Liver (tissue), 9 donors: ENCODE results near the gene TFAP2A. TPM values are rescaled to one million over a fixed set of nuclear protein-coding genes. Genes with fewer than 3 reads are reported as not detected.

Source experiments
- DNase-seq: peaks from one replicate; pipeline ENCODE4 v3.0.0-alpha.2; 2017; ENCODE audit warnings: low spot score
- H3K27ac ChIP-seq, 2 donors: one replicate each; pipeline ENCODE4 v1.7.0; 2013; ENCODE audit warnings: inconsistent platforms in 2 of 2, low read length in 2 of 2, control low read depth in 1 of 2, low read depth in 1 of 2, mild to moderate bottlenecking in 1 of 2
- H3K27me3 ChIP-seq, 4 donors: one replicate each; pipeline versions ENCODE4 v1.6.1 to v1.7.0; 2013; ENCODE audit warnings: low read length in 3 of 4, inconsistent platforms in 1 of 4, mild to moderate bottlenecking in 1 of 4, moderate library complexity in 1 of 4; ENCODE audit not compliant: control insufficient read depth in 4 of 4, insufficient read depth in 4 of 4
- H3K36me3 ChIP-seq, 4 donors: one replicate each; pipeline versions ENCODE4 v1.6.1 to v1.7.0; 2013; ENCODE audit warnings: low read length in 3 of 4, mild to moderate bottlenecking in 3 of 4, low read depth in 1 of 4, moderate library complexity in 1 of 4; ENCODE audit not compliant: control insufficient read depth in 4 of 4, insufficient read depth in 3 of 4
- H3K4me1 ChIP-seq, 4 donors: one replicate each; pipeline versions ENCODE4 v1.6.1 to v1.7.0; 2013; ENCODE audit warnings: low read length in 3 of 4, mild to moderate bottlenecking in 3 of 4, moderate library complexity in 1 of 4; ENCODE audit not compliant: control insufficient read depth in 4 of 4, insufficient read depth in 4 of 4
- H3K4me3 ChIP-seq, 3 donors: one replicate each; pipeline versions ENCODE4 v1.6.1 to v1.7.0; 2013; ENCODE audit warnings: low read length in 3 of 3, control low read depth in 1 of 3, low read depth in 1 of 3, mild to moderate bottlenecking in 1 of 3
- H3K9ac ChIP-seq, 2 donors: one replicate each; pipeline ENCODE4 v1.7.0; 2013; ENCODE audit warnings: low read length in 2 of 2, mild to moderate bottlenecking in 2 of 2, moderate library complexity in 2 of 2, control low read depth in 1 of 2, low read depth in 1 of 2
- H3K9me3 ChIP-seq, 4 donors: one replicate each; pipeline versions ENCODE4 v1.6.1 to v1.7.0; 2013; ENCODE audit warnings: low read length in 3 of 4; ENCODE audit not compliant: control insufficient read depth in 4 of 4
- FOXA1 ChIP-seq: IDR thresholded peaks from 2 replicates; pipeline ENCODE4 v1.6.1; 2016; ENCODE audit warnings: antibody characterized with exemption
- GABPA ChIP-seq, 2 donors: IDR thresholded peaks in 1 of 2; conservative IDR thresholded peaks in 1 of 2; 2 replicates each; pipeline ENCODE4 v1.6.1; 2016; ENCODE audit warnings: antibody characterized with exemption in 2 of 2, mild to moderate bottlenecking in 1 of 2, moderate library complexity in 1 of 2
- JUND ChIP-seq, 2 donors: IDR thresholded peaks; 2 replicates each; pipeline ENCODE4 v1.6.1; 2016; ENCODE audit warnings: antibody characterized with exemption in 2 of 2
- NR2F2 ChIP-seq: IDR thresholded peaks from 2 replicates; pipeline ENCODE4 v1.6.1; 2016; ENCODE audit warnings: antibody characterized with exemption
- RXRA ChIP-seq, 2 donors: IDR thresholded peaks; 2 replicates each; pipeline ENCODE4 v1.6.1; 2017 to 2018; ENCODE audit warnings: antibody characterized with exemption in 2 of 2, mild to moderate bottlenecking in 1 of 2
- SP1 ChIP-seq: IDR thresholded peaks from 2 replicates; pipeline ENCODE4 v1.6.1; 2018; ENCODE audit warnings: antibody characterized with exemption, mild to moderate bottlenecking
- TAF1 ChIP-seq: conservative IDR thresholded peaks from 2 replicates; pipeline ENCODE4 v1.6.1; 2016; ENCODE audit warnings: antibody characterized with exemption, mild to moderate bottlenecking
- YY1 ChIP-seq: IDR thresholded peaks from 2 replicates; pipeline ENCODE4 v1.6.1; 2016; ENCODE audit warnings: antibody characterized with exemption, mild to moderate bottlenecking
- WGBS: extraction: QIAGEN DNeasy Blood & Tissue Kit; methylation state at CpG from one replicate; pipeline ENCODE4 v1.1.7; 2013; 5-methylcytosine and 5-hydroxymethylcytosine counted together
- polyA plus RNA-seq, 2 donors: library from polyadenylated mRNA; stranded (reverse) in 1 of 2; unstranded in 1 of 2; fragments of 200-250 nt in 1 of 2; fragments of >200 nt in 1 of 2; fragmentation: Nextera tagmentation in 1 of 2; extraction: Ambion mirVana in 1 of 2; gene quantifications; one replicate each; pipeline versions ENCODE4 v1.2.1 to v1.2.3, GENCODE V29; 2013 to 2015
- total RNA-seq, 2 donors: library from RNA; depleted of rRNA; stranded (reverse); fragments of >200 nt; gene quantifications; one replicate each; pipeline ENCODE4 v1.2.3, GENCODE V29; 2014
- TF ChIP-seq, protein P1 (sequence below): fragments of 150-350 bp; IDR thresholded peaks from 2 replicates; pipeline ENCODE4 v1.5.1; 2017; ENCODE audit warnings: improper control_type of control experiment, low read depth, low read length; ENCODE audit not compliant: missing input control
- TF ChIP-seq, protein P2 (sequence below): IDR thresholded peaks from 2 replicates; pipeline ENCODE4 v1.6.1; 2016; ENCODE audit warnings: antibody characterized with exemption
- TF ChIP-seq, protein P3 (sequence below): IDR thresholded peaks from 2 replicates; pipeline ENCODE4 v1.6.1; 2016; ENCODE audit warnings: antibody characterized with exemption, mild to moderate bottlenecking
- donor health status: healthy.
- donor health status: healthy.
- donor health status: healthy.
- donor health status: healthy.
- donor health status: healthy.

Gene TFAP2A
- total and polyA plus RNA-seq, 4 donors = 0.03 to 0.08 TPM; not detected in 2

- no peaks in the 10 kb centered on the region for H3K36me3 ChIP-seq
- TF ChIP-seq YY1 (no peak), SP1 (no peak), NR2F2 (no peak), RXRA (IDR thresholded peaks at IDR 0.05) (no peak), FOXA1 (no peak), GABPA (IDR thresholded peaks at IDR 0.05 in 1 of 2, conservative IDR thresholded peaks at IDR 0.05 in 1 of 2) (no peak), JUND (IDR thresholded peaks at IDR 0.05) (no peak)
- TF ChIP-seq, protein P1, sequence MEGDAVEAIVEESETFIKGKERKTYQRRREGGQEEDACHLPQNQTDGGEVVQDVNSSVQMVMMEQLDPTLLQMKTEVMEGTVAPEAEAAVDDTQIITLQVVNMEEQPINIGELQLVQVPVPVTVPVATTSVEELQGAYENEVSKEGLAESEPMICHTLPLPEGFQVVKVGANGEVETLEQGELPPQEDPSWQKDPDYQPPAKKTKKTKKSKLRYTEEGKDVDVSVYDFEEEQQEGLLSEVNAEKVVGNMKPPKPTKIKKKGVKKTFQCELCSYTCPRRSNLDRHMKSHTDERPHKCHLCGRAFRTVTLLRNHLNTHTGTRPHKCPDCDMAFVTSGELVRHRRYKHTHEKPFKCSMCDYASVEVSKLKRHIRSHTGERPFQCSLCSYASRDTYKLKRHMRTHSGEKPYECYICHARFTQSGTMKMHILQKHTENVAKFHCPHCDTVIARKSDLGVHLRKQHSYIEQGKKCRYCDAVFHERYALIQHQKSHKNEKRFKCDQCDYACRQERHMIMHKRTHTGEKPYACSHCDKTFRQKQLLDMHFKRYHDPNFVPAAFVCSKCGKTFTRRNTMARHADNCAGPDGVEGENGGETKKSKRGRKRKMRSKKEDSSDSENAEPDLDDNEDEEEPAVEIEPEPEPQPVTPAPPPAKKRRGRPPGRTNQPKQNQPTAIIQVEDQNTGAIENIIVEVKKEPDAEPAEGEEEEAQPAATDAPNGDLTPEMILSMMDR = no peak
- TF ChIP-seq, protein P2, sequence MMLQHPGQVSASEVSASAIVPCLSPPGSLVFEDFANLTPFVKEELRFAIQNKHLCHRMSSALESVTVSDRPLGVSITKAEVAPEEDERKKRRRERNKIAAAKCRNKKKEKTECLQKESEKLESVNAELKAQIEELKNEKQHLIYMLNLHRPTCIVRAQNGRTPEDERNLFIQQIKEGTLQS = no peak
- H3K27ac ChIP-seq = no peak overlapping the region
- H3K4me1 ChIP-seq = peaks cover 6 to 23% (median 11%) of the 10 kb centered on the region in 4 donors
- no peak for DNase-seq
- 8% methylated on average over 39 of the region's 39 CpGs for WGBS
- no peak overlapping the region for H3K9ac ChIP-seq
- no peak overlapping the region for H3K4me3 ChIP-seq
- H3K27me3 ChIP-seq = peaks cover 13 to 46% (median 23%) of the 10 kb centered on the region in 4 donors
- H3K9me3 ChIP-seq = peaks cover 0 to 9% (median 1%) of the 10 kb centered on the region in 4 donors
Observed at GRCh38 chr6:10421921-10422736, 7.3 kb upstream of the TFAP2A start.

DNA sequence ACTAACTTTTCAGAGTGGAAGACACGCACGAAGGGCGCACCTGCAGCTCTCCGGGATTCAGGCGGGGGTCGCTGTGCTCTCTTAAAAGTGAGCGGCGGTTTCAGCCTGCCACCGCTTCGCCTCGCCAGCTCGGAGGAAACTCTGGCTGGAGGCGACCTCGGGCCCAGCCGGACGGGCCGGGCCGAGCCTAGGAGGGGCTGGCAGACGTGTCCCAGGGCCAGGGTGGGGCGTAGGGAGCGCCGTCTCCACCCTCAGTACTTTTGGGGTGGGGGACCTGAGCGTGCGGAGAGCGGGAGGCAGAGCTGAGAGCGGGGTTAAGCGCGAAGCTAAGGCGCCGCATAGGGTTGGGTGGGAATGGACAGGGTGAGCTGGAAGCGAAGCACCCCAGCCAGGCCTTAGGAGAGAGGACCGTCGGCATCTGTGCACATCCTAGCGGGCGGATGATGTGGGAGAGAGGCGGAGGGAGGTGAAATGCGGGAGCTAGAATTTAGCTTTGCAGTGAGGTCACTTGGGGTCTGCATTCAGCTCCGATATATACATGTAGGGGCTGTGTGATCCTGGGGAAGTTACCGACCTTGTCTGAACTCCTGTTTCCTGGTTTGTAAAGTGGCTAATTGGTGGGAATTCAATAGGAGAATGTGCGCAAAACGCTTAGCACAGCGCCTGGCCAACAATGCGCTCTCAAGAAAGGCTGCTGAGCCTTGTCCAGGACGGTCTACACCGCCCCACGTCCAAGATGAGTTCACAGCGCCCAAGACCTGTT, 6.5 kb upstream of the TFAP2A start:
- H3K9ac ChIP-seq = no peak overlapping the region
- no peak overlapping the region for H3K27ac ChIP-seq
- H3K4me1 ChIP-seq = peaks cover 11 to 24% (median 13%) of the 10 kb centered on the region in 4 donors
- no peaks in the 10 kb centered on the region for H3K36me3 ChIP-seq
- no peak for DNase-seq
- TF ChIP-seq YY1 (no peak), TAF1 (no peak), GABPA (IDR thresholded peaks at IDR 0.05 in 1 of 2, conservative IDR thresholded peaks at IDR 0.05 in 1 of 2) (no peak)
- TF ChIP-seq, protein P1 = no peak
- TF ChIP-seq, protein P3, sequence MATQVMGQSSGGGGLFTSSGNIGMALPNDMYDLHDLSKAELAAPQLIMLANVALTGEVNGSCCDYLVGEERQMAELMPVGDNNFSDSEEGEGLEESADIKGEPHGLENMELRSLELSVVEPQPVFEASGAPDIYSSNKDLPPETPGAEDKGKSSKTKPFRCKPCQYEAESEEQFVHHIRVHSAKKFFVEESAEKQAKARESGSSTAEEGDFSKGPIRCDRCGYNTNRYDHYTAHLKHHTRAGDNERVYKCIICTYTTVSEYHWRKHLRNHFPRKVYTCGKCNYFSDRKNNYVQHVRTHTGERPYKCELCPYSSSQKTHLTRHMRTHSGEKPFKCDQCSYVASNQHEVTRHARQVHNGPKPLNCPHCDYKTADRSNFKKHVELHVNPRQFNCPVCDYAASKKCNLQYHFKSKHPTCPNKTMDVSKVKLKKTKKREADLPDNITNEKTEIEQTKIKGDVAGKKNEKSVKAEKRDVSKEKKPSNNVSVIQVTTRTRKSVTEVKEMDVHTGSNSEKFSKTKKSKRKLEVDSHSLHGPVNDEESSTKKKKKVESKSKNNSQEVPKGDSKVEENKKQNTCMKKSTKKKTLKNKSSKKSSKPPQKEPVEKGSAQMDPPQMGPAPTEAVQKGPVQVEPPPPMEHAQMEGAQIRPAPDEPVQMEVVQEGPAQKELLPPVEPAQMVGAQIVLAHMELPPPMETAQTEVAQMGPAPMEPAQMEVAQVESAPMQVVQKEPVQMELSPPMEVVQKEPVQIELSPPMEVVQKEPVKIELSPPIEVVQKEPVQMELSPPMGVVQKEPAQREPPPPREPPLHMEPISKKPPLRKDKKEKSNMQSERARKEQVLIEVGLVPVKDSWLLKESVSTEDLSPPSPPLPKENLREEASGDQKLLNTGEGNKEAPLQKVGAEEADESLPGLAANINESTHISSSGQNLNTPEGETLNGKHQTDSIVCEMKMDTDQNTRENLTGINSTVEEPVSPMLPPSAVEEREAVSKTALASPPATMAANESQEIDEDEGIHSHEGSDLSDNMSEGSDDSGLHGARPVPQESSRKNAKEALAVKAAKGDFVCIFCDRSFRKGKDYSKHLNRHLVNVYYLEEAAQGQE = no peak
- H3K27me3 ChIP-seq = peaks cover 13 to 50% (median 25%) of the 10 kb centered on the region in 4 donors
- 6% methylated on average over 47 of the region's 47 CpGs for WGBS
- H3K4me3 ChIP-seq = no peak overlapping the region
- H3K9me3 ChIP-seq = peaks cover 0 to 9% (median 2%) of the 10 kb centered on the region in 4 donors
